Body of pancreas (tissue), 4 donors: Measurements from ENCODE around the gene USP15. TPM values are rescaled to one million over a fixed set of nuclear protein-coding genes. Genes with fewer than 3 reads are reported as not detected.

Experiments
- ATAC-seq: fragments of 150-250 bp; one replicate; pipeline ENCODE4 v1.9.1; 2016
- DNase-seq, 4 donors: peaks; one replicate each; pipeline ENCODE4 v3.0.0-alpha.2; 2019
- H3K27ac ChIP-seq, 4 donors: fragments of 200-600 bp; sonication (generic); 1 replicate in 3 of 4; 2 replicates in 1 of 4; pipeline versions ENCODE4 v1.5.1 to v1.6.1; 2016 to 2019; ENCODE audit warnings: mild to moderate bottlenecking in 1 of 4, mixed read lengths in 1 of 4, moderate library complexity in 1 of 4
- H3K27me3 ChIP-seq, 2 donors: fragments of 200-600 bp; sonication (generic); one replicate each; pipeline ENCODE4 v1.6.0; 2016; ENCODE audit warnings: mild to moderate bottlenecking in 1 of 2
- H3K36me3 ChIP-seq, 2 donors: fragments of 200-600 bp; sonication (generic); replicated peaks in 1 of 2; 2 replicates each; pipeline ENCODE4 v1.5.1; 2016; ENCODE audit warnings: low read depth in 2 of 2; ENCODE audit not compliant: insufficient read depth in 1 of 2
- H3K4me1 ChIP-seq: fragments of 200-600 bp; sonication (generic); one replicate; pipeline ENCODE4 v1.6.0; 2016
- H3K4me3 ChIP-seq, 2 donors: fragments of 200-600 bp; sonication (generic); 1 replicate in 1 of 2; 2 replicates in 1 of 2; pipeline ENCODE4 v1.5.1; 2016 to 2019
- H3K9me3 ChIP-seq, 3 donors: fragments of 200-600 bp; sonication (generic); 1 replicate in 2 of 3; 2 replicates in 1 of 3; pipeline ENCODE4 v1.5.1; 2016
- POLR2A ChIP-seq, 3 donors: fragments of 450-650 bp; IDR thresholded peaks; one replicate each; pipeline ENCODE4 v1.6.1; 2016; ENCODE audit warnings: antibody characterized with exemption in 3 of 3, mild to moderate bottlenecking in 2 of 3
- WGBS, 2 donors: methylation state at CpG; one replicate each; pipeline ENCODE4 v1.1.5; 2017; 5-methylcytosine and 5-hydroxymethylcytosine counted together
- intact Hi-C: fragments of 100-400 bp; cut with DNase I; formaldehyde crosslinking; loops from one replicate; pipeline ENCODE4 v1.15.1; 2023
- total RNA-seq, 2 donors: library from RNA; depleted of rRNA; stranded (reverse); fragments of >200 nt; gene quantifications; one replicate each; pipeline ENCODE4 v1.1.0, GENCODE V29; 2016
- TF ChIP-seq, protein P1 (sequence below), 7 experiments: fragments of 450-650 bp in 4 of 7; fragments of 200-600 bp in 3 of 7; sonication (generic) in 3 of 7; IDR thresholded peaks; one replicate each; pipeline ENCODE4 v1.5.1; 2016 to 2019; ENCODE audit warnings: antibody characterized with exemption in 7 of 7

USP15 gene
- total RNA-seq, 2 donors from 2014 or later: 47.5 to 57.4 TPM

DNA sequence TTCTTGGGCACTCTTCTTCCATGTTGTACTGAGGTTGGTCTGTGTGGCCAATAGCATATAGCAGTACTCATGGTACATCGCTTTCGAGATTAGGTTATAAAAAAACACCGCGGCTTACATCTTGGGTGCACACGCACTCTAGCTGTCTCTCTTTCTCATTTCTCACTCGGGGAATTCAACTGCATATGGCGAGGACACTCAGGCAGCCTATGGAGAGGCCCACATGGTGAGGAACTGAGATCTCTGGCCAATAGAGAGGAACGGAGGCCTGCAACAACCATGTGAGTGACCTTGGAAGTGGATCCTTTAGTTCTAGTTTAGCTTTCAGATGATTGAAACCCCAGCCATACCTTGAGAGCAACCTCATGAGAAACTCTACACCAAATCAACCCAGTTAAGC lies 45.6 kb downstream of the USP15 start:
- H3K4me3 ChIP-seq: no peak overlapping the region
- intact Hi-C loops: no loop called here

DNA sequence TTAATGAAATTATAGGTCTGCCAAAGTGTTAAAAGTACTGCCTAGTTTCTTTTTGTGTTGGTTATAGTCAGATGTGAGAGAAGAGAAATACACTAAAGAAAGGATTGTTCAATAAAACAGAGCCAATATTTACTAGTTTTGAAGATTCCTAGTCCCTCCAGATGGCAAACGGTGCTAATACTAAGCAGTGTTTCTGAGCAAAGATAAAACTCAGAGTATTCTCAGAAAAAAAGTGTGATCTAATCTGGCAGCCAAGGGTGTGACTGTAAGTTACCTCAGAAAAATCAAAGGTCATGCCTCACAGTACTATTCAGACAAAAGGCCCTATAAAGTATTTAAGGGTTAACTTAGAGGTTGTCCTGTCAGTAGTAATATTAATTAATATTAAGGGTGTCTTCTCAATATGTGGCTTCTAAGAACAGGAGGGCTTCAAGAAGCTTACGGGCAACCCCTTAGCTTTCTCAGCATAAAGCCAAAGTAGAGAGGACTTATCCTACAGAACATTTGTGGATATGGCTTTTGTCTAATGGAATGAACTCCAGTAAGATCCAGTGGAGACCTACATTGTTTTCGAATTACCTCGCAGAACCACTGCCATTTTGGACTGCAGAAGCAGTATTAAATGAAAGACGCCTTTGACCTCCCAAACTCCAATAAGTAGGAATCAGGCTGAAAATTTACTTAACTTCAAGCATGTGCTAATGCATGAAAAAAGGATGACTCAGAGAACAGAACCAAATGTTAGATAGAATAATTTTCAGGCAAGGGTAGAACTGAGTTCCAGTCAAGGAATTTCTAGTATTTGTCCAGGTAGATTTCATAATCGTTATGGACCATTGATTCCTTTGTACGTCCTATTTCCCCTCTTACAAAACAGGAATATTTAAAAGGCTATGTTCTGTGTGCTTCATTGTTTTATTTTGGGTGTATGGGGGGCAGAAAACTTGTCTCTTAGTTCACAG lies 46.6 kb downstream of the USP15 start:
- H3K27me3 ChIP-seq: no peaks in the 10 kb centered on the region
- WGBS, 2 donors: 93 to 95% methylated on average over 7 of the region's 7 CpGs
- peaks cover 10 to 15% of the 10 kb centered on the region in 2 donors for H3K36me3 ChIP-seq
- intact Hi-C loops: no loop called here
- no peak overlapping the region for H3K27ac ChIP-seq
- H3K4me1 ChIP-seq: no peaks in the 10 kb centered on the region
- no peak for TF ChIP-seq POLR2A (IDR thresholded peaks at IDR 0.05)
- TF ChIP-seq, protein P1, sequence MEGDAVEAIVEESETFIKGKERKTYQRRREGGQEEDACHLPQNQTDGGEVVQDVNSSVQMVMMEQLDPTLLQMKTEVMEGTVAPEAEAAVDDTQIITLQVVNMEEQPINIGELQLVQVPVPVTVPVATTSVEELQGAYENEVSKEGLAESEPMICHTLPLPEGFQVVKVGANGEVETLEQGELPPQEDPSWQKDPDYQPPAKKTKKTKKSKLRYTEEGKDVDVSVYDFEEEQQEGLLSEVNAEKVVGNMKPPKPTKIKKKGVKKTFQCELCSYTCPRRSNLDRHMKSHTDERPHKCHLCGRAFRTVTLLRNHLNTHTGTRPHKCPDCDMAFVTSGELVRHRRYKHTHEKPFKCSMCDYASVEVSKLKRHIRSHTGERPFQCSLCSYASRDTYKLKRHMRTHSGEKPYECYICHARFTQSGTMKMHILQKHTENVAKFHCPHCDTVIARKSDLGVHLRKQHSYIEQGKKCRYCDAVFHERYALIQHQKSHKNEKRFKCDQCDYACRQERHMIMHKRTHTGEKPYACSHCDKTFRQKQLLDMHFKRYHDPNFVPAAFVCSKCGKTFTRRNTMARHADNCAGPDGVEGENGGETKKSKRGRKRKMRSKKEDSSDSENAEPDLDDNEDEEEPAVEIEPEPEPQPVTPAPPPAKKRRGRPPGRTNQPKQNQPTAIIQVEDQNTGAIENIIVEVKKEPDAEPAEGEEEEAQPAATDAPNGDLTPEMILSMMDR (IDR thresholded peaks at IDR 0.05): no peak
- no peak overlapping the region for H3K4me3 ChIP-seq
- DNase-seq (no peak), ATAC-seq (no peak)
- peaks cover 0 to 2% (median 0%) of the 10 kb centered on the region in 3 donors for H3K9me3 ChIP-seq

More for the DNA sequence above, 45.6 kb downstream of the USP15 start:
- Histone ChIP-seq H3K27ac (no peak overlapping the region), H3K9me3 (peaks cover 0 to 2% (median 0%) of the 10 kb centered on the region in 3 donors), H3K27me3 (no peaks in the 10 kb centered on the region), H3K36me3 (peaks cover 10 to 15% of the 10 kb centered on the region in 2 donors), H3K4me1 (no peaks in the 10 kb centered on the region)
- WGBS, 2 donors: 96 to 97% methylated on average over 8 of the region's 8 CpGs
- TF ChIP-seq POLR2A (IDR thresholded peaks at IDR 0.05): no peak
- TF ChIP-seq, protein P1 (IDR thresholded peaks at IDR 0.05): no peak
- no peak for ATAC-seq
- DNase-seq: no peak

DNA sequence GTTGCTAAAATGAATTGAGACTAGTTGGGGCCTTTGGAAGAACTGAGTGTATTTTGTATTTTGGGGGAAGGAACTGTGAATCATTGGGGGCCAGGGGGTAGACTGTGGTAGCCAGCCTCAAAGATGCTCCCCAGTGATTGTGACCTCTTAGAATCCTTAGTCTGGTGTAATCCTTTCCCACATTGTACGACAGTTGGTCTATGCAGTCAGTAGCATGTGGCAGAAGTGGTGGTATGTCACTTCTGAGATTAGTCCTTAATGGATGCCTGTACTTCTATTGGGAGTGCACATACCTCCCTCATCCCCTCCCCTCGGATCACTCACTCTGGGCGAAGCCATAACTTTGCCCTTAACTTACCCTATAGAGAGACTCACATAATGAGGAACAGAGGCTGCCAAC lies 48.0 kb downstream of the USP15 start:
- Histone ChIP-seq H3K9me3 (peaks cover 0 to 2% (median 0%) of the 10 kb centered on the region in 3 donors), H3K4me3 (no peak overlapping the region), H3K36me3 (peaks cover 10 to 15% of the 10 kb centered on the region in 2 donors), H3K4me1 (no peaks in the 10 kb centered on the region), H3K27ac (no peak overlapping the region), H3K27me3 (no peaks in the 10 kb centered on the region)
- ATAC-seq: no peak
- intact Hi-C loops: no loop called here
- no peak for DNase-seq
- TF ChIP-seq, protein P1 (IDR thresholded peaks at IDR 0.05): no peak
- WGBS, 2 donors: 98 to 100% methylated on average over 3 of the region's 3 CpGs

DNA sequence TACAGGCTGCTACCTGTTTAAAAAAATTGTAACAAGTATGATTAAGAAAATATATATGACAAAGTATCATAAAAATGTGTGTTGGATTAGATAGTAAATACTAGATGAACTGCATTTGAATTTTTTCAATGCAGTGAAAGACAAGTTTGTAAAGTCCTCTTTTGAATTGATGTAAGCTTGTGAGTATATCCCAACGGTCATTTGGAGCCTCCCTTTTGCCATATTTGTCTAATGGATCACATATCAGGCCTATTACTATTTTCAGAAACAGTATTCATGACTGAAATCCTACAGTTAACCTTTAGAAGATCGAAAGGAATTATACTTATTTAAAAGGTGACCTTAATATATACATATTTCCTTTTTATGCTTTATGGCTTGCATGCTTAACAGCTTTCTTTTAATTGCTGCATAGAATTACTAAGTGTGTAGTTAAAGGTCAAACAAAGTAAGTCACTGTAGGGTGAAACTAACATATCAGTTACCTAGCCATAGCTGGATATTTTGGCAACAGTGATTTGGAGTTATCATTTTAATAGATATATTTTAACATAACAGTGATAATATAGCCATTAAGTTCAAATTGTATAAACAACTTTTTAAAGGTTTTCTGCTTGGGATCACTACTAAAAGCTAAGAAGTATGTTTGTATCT lies 53.6 kb downstream of the USP15 start:
- Histone ChIP-seq H3K4me1 (no peaks in the 10 kb centered on the region), H3K27me3 (no peaks in the 10 kb centered on the region), H3K27ac (no peak overlapping the region), H3K4me3 (no peak overlapping the region), H3K36me3 (no peaks in the 10 kb centered on the region), H3K9me3 (no peaks in the 10 kb centered on the region)
- intact Hi-C loops: no loop called here
- TF ChIP-seq POLR2A (IDR thresholded peaks at IDR 0.05): no peak
- TF ChIP-seq, protein P1 (IDR thresholded peaks at IDR 0.05): no peak
- DNase-seq (no peak), ATAC-seq (no peak)
- WGBS, 2 donors: 34 to 77% methylated on average over 2 of the region's 2 CpGs
